ENCODE measurements around the gene ABCA6. TPM values are rescaled to one million over a fixed set of nuclear protein-coding genes. Genes with fewer than 3 reads are reported as not detected.

ABCA6 gene
- total RNA-seq, 2 donors from 2014 or later: 0.89 to 0.99 TPM

- Mint-ChIP-seq H3K27ac (no peak overlapping the region), H3K36me3 (ENCODE audit: low read depth) (no peaks in the 10 kb centered on the region), H3K27me3 (no peaks in the 10 kb centered on the region), H3K4me3 (no peak overlapping the region), H3K4me1 (peaks cover 4% of the 10 kb centered on the region)
- no peaks in the 10 kb centered on the region for H3K9me3 ChIP-seq (ENCODE audit: control insufficient read depth, low read length, poor library complexity, severe bottlenecking)
- DNase-seq (no peak), ATAC-seq (no peak)
Measured at GRCh38 chr17:69046121-69046807, 95.4 kb downstream of the ABCA6 start.

GRCh38 chr17:69045646-69046045 is 96.0 kb downstream of the ABCA6 start:
- Mint-ChIP-seq H3K4me1 (peaks cover 4% of the 10 kb centered on the region), H3K36me3 (ENCODE audit: low read depth) (no peaks in the 10 kb centered on the region), H3K4me3 (no peak overlapping the region), H3K27ac (no peak overlapping the region), H3K27me3 (no peaks in the 10 kb centered on the region)
- H3K9me3 ChIP-seq (ENCODE audit: control insufficient read depth, low read length, poor library complexity, severe bottlenecking): no peaks in the 10 kb centered on the region
- ATAC-seq (no peak), DNase-seq (no peak)

- H3K27ac Mint-ChIP-seq: no peak overlapping the region
- H3K27me3 Mint-ChIP-seq: no peaks in the 10 kb centered on the region
- no peak overlapping the region for H3K4me3 Mint-ChIP-seq
- DNase-seq (no peak), ATAC-seq (no peak)
- no peaks in the 10 kb centered on the region for H3K36me3 Mint-ChIP-seq (ENCODE audit: low read depth)
- H3K9me3 ChIP-seq (ENCODE audit: control insufficient read depth, low read length, poor library complexity, severe bottlenecking): no peaks in the 10 kb centered on the region
- peaks cover 6% of the 10 kb centered on the region for H3K4me1 Mint-ChIP-seq
Measured at GRCh38 chr17:69044371-69044770, 97.3 kb downstream of the ABCA6 start.

GRCh38 chr17:69043098-69043734 is 98.5 kb downstream of the ABCA6 start:
- no peaks in the 10 kb centered on the region for H3K27me3 Mint-ChIP-seq
- no peak overlapping the region for H3K27ac Mint-ChIP-seq
- DNase-seq: no peak
- ATAC-seq: no peak
- no peaks in the 10 kb centered on the region for H3K36me3 Mint-ChIP-seq (ENCODE audit: low read depth)
- H3K4me3 Mint-ChIP-seq: no peak overlapping the region
- H3K4me1 Mint-ChIP-seq: peaks cover 3% of the 10 kb centered on the region
- no peaks in the 10 kb centered on the region for H3K9me3 ChIP-seq (ENCODE audit: control insufficient read depth, low read length, poor library complexity, severe bottlenecking)

- ATAC-seq (no peak), DNase-seq (no peak)
- H3K4me1 Mint-ChIP-seq: peaks cover 3% of the 10 kb centered on the region
- H3K27me3 Mint-ChIP-seq: no peaks in the 10 kb centered on the region
- H3K9me3 ChIP-seq (ENCODE audit: control insufficient read depth, low read length, poor library complexity, severe bottlenecking): no peaks in the 10 kb centered on the region
- H3K36me3 Mint-ChIP-seq (ENCODE audit: low read depth): no peaks in the 10 kb centered on the region
- no peak overlapping the region for H3K4me3 Mint-ChIP-seq
- H3K27ac Mint-ChIP-seq: no peak overlapping the region
Measured at GRCh38 chr17:69042308-69042707, 99.4 kb downstream of the ABCA6 start.

- Mint-ChIP-seq H3K4me3 (no peak overlapping the region), H3K36me3 (ENCODE audit: low read depth) (no peaks in the 10 kb centered on the region), H3K27me3 (peaks cover 7% of the 10 kb centered on the region), H3K27ac (no peak overlapping the region), H3K4me1 (no peaks in the 10 kb centered on the region)
- no peak for ATAC-seq
- H3K9me3 ChIP-seq (ENCODE audit: control insufficient read depth, low read length, poor library complexity, severe bottlenecking): no peaks in the 10 kb centered on the region
- no peak for DNase-seq
Measured at GRCh38 chr17:69031839-69032238, 109.9 kb downstream of the ABCA6 start.

- ATAC-seq: no peak
- H3K9me3 ChIP-seq (ENCODE audit: control insufficient read depth, low read length, poor library complexity, severe bottlenecking): no peaks in the 10 kb centered on the region
- no peaks in the 10 kb centered on the region for H3K4me1 Mint-ChIP-seq
- no peak for DNase-seq
- H3K27me3 Mint-ChIP-seq: peaks cover 7% of the 10 kb centered on the region
- H3K4me3 Mint-ChIP-seq: no peak overlapping the region
- no peaks in the 10 kb centered on the region for H3K36me3 Mint-ChIP-seq (ENCODE audit: low read depth)
- no peak overlapping the region for H3K27ac Mint-ChIP-seq
Measured at GRCh38 chr17:69030169-69030568, 111.5 kb downstream of the ABCA6 start.

Other genes with a start within 250 kb of the ABCA6 start
- not detected for gene ABCA8, start 186.5 kb downstream of the ABCA6 start, total RNA-seq
- gene ABCA9, start 81.0 kb downstream of the ABCA6 start, total RNA-seq: under 1 TPM in 1 of 2 donors, not detected in 1; 0.08 TPM
- gene ABCA10, start 86.9 kb upstream of the ABCA6 start, total RNA-seq: 1 to 10 TPM; 1.2 to 2.6 TPM
- 10 to 100 TPM; 38.6 to 47.6 TPM for gene ABCA5, start 185.2 kb upstream of the ABCA6 start, total RNA-seq